ENCODE data around the gene NTNG2. TPM values are rescaled to one million over a fixed set of nuclear protein-coding genes. Genes with fewer than 3 reads are reported as not detected.

Gene NTNG2
- total RNA-seq, 1 donor from 2014 or later, result 3.5 TPM

- no peak for DNase-seq (ENCODE audit: low spot score)
Measured at GRCh38 chr9:132172185-132172584, 10.3 kb downstream of the NTNG2 start.

DNA sequence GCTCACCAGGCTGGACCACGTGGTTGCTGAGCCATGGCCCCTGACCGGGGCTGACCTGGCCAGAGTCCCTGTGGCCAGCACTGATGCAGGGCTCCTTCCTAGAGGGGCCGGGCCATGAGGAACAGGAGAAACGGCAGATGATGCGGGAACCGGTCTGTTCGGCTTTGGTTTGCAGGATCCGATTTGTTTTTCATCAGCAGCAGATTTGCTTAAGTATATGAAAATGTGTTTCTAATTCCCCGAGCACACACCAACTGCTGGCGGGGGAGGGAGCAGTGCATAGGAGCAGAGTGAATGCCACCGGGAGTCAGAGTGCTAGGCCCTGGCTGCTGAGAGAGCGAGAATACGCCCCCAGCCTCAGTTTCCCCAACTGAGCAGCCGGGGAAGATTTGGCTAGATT, 13.6 kb downstream of the NTNG2 start:
- DNase-seq (ENCODE audit: low spot score), result no peak

DNA sequence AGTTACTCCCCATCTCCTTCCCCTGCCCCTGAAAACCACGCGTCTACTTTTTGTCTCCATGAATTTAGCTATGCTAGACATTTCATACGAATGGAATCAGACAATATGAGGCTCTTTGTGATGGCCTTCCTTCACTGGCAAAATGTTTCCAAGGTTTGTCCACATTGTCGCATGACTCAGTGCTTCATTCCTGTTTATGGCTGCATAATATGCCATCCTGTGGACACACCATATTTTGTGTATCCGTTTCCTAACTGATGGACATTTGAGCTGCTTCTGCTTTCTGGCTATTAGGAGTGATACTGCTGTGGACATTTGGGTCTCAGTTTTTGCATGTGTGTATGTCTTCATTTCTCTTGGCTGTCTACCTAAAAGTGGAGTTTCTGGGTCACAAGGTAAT, 14.5 kb downstream of the NTNG2 start:
- DNase-seq (ENCODE audit: low spot score), result no peak

DNA sequence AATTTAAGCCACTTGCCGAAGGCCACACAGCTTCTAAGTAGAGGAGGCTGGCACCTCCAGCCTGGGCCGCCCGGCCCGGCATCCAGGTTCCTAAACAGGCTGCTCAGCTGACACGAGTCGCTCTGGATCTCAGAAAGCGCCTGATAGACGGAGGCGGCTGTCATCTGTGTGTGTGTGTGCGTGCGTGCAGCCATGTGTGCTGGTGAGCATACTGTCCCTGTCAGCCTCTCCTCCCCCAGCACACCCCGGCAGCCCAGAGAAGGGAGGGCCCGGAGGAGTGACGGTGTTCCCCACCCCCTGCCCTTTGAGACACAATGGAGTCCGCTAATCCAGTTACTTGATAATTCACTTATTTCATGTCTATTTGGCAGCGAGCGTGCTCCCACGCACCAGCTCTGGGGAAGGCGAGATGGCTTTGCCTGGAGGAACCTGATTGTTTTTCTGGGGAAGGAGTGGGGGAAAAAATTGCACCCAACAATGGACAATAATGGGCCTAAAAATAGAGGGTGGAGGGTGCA, 20.0 kb downstream of the NTNG2 start:
- DNase-seq (ENCODE audit: low spot score), result no peak

DNA sequence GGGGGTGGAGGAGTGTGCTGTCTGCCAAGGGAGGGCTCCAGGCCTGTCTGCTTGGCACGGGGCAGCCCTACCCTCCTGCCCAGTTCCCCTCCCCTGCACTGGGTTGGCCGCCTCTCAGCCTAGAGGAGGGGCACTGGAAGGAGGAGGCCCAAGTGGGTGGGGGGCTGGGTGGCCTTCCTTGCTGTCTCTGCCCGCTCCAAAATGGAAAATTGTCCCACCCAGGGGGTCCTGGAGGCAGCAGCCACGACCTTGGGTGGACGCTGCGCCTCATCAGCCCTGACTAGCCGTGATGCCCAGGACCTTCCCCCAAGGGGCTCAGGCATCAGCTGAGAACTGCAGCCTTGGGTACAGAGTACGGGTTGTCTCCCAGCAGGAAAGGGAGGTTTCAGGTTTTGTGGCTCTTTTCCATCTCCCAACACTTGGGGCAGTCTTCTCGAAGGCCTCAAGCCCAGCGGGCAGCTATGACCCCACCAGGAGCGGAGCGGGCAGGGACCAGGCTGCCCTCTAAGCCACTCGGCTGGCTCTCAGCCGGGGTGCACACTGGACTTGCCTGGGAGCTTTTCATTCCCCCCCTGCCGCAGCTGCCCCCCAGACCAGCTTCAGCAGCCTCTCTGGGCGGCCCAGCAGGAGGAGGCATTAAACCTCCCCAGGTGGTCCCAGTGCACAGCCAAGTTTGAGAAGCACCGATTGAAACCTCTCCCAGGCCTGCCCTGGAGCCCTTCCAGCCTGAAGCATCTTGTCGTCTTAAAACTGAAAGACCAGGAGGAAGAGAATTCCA, 20.6 kb downstream of the NTNG2 start:
- no peak for DNase-seq (ENCODE audit: low spot score)

- DNase-seq (ENCODE audit: low spot score), result no peak
Measured at GRCh38 chr9:132183134-132183533, 21.3 kb downstream of the NTNG2 start.

GRCh38 chr9:132183715-132184114, 21.9 kb downstream of the NTNG2 start:
- no peak for DNase-seq (ENCODE audit: low spot score)

DNA sequence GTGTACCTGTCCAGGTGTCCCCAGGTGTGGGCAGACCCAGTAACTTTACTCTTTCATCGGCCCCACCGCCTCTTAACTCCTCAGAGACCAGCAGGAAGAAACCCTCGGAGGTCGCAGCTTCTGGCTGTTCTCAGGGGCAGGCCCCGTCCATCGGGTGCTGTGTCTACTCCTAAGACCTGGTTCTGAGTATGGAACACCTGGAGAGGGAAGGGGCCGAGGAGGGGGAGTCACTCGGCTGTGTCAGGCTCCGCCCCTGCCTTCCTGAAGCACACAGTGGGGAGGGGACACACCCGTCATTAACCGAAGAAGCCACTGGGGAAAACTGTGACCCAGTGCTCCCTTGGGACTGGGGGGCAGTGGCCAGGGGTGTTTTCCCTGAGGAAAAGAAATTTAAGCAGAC, 22.3 kb downstream of the NTNG2 start:
- DNase-seq (ENCODE audit: low spot score), result no peak

DNA sequence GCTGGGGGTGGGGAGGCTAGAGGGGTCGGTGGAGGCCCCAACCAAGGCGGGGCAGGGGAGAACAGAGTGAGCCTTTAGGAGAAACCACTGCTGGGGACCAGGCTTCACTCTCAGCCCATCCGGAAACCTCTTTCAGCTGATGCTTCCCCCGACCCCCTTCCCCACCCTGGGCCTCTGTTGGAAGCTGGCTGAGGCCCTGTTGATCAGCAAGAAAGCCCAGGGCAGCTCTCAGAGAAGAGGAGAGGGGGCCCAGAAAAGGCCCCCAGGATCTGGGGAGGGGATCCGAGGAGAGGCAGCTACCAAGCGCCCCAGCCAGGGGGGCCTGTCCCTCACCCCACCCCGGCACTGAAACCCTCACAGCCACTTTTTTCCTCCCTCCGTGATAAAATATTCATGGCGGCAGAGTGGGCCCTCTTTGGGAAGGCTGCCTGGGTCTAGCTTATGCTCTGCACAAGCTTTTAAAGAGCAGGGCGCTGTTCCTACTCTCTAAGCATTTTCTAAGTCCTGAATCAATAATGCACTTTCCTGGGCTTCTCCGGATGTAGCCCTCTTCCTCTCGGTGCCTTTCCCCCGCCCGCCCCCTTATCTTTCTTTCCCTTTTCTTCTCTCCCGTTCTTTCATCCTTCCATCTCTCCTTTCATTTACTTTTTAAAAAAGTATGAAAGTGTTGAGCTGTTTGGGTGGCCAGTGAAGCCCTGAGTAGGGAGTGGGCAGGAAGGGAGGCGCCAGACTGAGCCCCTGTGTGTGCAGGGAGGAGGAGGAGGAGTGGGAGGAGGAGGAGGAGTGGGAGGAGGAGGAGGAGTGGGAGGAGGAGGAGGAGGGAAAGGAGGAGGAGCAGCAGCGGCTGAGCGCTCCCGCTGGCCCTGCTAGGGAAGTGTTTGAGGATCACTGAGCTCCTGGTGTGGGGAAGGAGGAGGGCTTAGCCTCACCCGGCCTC, 23.5 kb downstream of the NTNG2 start:
- DNase-seq (ENCODE audit: low spot score), result no peak

- DNase-seq (ENCODE audit: low spot score), result no peak
Measured at GRCh38 chr9:132187121-132187620, 25.3 kb downstream of the NTNG2 start.

GRCh38 chr9:132190966-132191365, 29.1 kb downstream of the NTNG2 start:
- DNase-seq (ENCODE audit: low spot score), result no peak

- DNase-seq (ENCODE audit: low spot score), result no peak
Measured at GRCh38 chr9:132192728-132193127, 30.9 kb downstream of the NTNG2 start.

DNA sequence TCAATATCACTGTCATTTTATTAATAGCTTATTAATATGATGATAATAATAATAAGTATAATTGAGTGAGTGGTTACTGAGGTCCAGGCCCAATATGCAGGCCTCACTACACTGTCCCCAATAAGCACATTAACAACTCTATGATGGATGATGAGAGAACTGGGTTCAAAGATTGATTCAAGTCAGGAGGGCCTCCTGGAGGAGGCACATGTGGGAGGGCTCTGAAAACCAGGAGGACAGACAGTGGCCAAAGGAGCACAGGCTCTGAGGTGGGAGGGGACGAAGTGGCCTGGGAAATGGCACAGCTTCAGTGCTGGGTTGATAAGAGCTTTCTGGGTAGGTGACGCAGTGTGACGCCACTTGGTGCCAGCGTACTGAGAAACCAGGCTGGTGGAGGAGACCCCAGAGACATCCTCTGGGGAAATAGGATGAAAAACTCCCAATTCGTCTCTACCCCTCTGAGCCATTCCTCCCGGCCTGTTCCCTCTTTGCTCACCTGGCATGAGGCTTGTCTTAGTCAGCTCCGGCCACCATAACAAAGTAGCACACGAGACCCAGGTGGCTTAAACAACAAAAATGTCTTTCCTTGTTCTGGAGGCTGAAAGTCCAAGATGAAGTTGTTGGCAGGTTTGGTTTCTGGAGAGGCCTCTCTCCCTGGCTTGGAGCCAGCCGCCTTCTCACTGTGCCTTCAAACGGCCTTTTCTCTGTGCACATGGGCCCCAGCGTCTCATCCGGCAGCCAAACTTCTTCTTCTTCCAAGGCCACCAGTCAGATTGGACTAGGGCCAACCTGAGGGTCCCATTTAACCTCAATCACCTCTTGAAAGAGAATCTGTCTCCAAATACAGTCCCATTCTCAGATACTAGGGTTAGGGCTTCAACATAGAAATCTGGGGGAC, 31.6 kb downstream of the NTNG2 start:
- no peak for DNase-seq (ENCODE audit: low spot score)

DNA sequence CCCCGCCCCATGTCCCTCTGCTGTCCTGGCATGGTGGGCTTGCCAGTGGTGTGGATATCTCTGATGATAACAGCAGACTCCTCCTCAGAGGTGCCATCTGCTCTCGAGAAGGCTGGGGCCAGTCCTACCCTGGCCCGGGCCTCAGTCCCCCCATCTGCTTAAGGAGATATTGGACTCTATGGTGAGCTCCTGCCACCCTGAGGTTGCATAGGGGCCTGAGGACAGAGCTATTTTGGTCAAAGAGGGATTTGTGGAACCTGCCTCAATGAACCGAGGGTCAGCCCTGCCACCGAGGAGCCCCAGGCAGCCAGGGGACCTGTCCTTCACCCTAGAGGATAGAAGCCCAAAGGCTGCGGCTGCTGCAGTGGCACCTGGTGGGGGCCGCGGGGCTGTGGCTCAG, 32.6 kb downstream of the NTNG2 start:
- no peak for DNase-seq (ENCODE audit: low spot score)

- DNase-seq (ENCODE audit: low spot score), result no peak
Measured at GRCh38 chr9:132197315-132197714, 35.5 kb downstream of the NTNG2 start.

- DNase-seq (ENCODE audit: low spot score), result no peak
Measured at GRCh38 chr9:132197856-132198550, 36.1 kb downstream of the NTNG2 start.

DNA sequence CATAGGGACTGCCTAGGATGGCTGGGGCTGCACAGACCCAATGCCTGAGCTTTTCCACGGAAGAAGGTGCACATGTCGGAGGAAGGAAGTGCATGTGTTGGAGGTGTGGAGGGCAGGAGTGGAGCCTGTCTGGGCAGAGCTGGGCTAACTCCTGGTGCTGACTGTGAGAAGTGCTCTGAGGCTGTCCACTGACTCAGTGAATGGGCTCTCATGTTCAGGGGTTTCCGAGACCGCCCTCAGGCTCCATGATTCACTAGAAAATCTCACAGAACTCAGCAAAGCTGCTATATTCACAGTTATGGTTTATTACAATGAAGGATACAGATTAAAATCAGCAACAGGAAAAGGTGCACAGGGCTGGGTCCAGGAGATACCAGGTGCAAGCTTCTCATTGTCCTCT, 37.2 kb downstream of the NTNG2 start:
- DNase-seq (ENCODE audit: low spot score), result no peak

DNA sequence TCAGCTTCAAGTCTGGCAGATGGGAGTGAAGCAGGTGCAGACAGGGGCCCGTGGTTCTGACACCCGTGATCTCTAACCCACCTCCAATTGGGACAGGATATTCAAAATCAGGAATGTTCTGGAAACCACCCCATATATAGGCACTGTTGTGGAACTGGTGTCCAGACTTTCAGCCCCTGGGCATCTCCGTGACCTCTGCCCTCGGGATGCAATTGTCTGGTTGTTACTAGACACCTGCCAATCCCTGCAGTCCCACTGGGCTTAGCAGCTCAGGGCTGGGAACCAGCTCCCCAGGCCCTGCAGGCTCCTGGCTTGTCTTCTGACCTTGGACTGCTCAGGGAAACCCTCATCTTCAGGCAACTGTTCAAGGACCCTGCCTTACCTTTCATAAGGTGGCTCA, 38.8 kb downstream of the NTNG2 start:
- DNase-seq (ENCODE audit: low spot score), result no peak

GRCh38 chr9:132201139-132201538, 39.3 kb downstream of the NTNG2 start:
- peak; percentile 66 for DNase-seq (ENCODE audit: low spot score)

DNA sequence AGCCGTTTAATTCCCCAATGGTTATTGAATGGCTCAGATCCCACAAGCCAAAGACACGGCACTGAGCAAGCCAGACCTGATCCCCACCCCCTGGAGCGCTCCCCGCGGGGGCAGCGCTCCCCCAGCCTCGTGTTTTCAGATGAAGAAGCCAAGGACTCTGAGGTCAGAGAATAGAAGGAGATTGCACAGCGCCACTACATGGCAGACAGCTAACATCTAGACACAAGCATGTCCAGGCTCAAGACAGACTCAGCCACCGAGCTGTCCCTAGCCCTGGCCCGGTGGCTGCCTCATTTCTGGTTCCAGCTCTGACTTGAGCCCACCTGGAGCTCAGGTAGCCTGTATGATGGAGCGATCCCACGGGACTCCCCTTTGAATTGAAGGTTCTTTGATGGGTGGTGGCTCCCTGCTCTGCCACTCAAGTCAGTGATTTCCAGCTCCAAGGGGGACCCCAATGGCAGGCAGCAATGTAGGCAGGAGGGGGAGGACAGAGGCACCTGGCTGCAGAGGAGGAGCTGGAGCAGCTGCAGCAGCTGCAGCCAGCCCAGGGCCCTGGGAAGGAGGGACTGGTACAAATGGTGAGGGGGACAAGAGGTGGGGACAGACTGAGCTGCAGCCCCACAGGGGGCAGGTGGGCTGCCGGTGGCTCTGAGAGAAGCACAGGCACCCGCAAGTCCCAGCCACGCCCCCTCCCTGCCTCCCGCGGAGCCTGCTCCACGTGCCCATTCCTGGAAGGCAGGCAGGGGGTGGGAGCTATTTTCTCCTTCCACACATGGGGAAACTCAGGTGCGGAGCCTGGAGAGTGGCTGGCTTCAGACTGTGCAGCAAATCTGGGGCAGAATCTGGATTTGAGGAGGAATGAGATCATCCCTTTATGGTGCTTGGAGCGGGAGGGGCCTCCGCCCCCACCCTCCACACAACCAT, 40.2 kb downstream of the NTNG2 start:
- DNase-seq (ENCODE audit: low spot score), result no peak
